ENCODE results near the gene GLCE.

- TF ChIP-seq, protein P1, sequence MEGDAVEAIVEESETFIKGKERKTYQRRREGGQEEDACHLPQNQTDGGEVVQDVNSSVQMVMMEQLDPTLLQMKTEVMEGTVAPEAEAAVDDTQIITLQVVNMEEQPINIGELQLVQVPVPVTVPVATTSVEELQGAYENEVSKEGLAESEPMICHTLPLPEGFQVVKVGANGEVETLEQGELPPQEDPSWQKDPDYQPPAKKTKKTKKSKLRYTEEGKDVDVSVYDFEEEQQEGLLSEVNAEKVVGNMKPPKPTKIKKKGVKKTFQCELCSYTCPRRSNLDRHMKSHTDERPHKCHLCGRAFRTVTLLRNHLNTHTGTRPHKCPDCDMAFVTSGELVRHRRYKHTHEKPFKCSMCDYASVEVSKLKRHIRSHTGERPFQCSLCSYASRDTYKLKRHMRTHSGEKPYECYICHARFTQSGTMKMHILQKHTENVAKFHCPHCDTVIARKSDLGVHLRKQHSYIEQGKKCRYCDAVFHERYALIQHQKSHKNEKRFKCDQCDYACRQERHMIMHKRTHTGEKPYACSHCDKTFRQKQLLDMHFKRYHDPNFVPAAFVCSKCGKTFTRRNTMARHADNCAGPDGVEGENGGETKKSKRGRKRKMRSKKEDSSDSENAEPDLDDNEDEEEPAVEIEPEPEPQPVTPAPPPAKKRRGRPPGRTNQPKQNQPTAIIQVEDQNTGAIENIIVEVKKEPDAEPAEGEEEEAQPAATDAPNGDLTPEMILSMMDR (IDR thresholded peaks at IDR 0.05), result no peak
- no peak for TF ChIP-seq SIN3A (IDR thresholded peaks at IDR 0.05; ENCODE audit: borderline replicate concordance, insufficient read depth, low read depth, low read length)
- TF ChIP-seq TCF7L2 (IDR thresholded peaks at IDR 0.05; ENCODE audit: low read depth, low read length), result no peak
- TF ChIP-seq REST (IDR thresholded peaks at IDR 0.05; ENCODE audit: insufficient read depth in 1 of 2, low read depth in 2 of 2, low read length in 1 of 2), result no peak
Measured at GRCh38 chr15:69189157-69189556, 28.7 kb downstream of the GLCE start.
